Measurements from ENCODE around the gene UCP3. TPM values are rescaled to one million over a fixed set of nuclear protein-coding genes. Genes with fewer than 3 reads are reported as not detected.

Gene UCP3
- total and polyA plus RNA-seq, 2 of the 8 experiments (the other 6 are each of a cell fraction or from before 2014, with no cell fraction given) = 0.85 to 1.3 TPM

- DNase-seq (ENCODE audit: low read depth in 1 of 2, low spot score in 2 of 2) (no peak), FAIRE-seq (no peak)
- Histone ChIP-seq H3K27ac (ENCODE audit: low read depth, low read length) (no peak overlapping the region), H4K8ac (ENCODE audit: extremely low read depth, insufficient read depth, low read length) (no peak overlapping the region), H3K4me1 (replicated peaks in 1 of 4; ENCODE audit: control insufficient read depth in 3 of 4, insufficient read depth in 4 of 4, low read length in 3 of 4) (peaks cover 0 to 4% (median 0%) of the 10 kb centered on the region in 4 experiments; a peak in 1 of 7 replicates), H3K9me3 (ENCODE audit: insufficient read depth in 2 of 2, low read depth in 1 of 2, low read length in 1 of 2) (no peaks in the 10 kb centered on the region), H3K4me3 (ENCODE audit: extremely low read depth in 1 of 4, insufficient read depth in 2 of 4, low read depth in 3 of 4, low read length in 4 of 4) (no peak overlapping the region), H3K23me2 (ENCODE audit: low read depth, low read length) (no peaks in the 10 kb centered on the region), H2AFZ (ENCODE audit: low read length) (no peak overlapping the region), H2BK5ac (ENCODE audit: low read depth, low read length) (no peak overlapping the region), H2BK20ac (ENCODE audit: low read length) (no peak overlapping the region), H3K14ac (ENCODE audit: insufficient read length) (no peak overlapping the region), H4K20me1 (replicated peaks in 1 of 2; ENCODE audit: control insufficient read depth in 1 of 2, insufficient read depth in 2 of 2, low read length in 2 of 2) (no peaks in the 10 kb centered on the region), H4K5ac (ENCODE audit: insufficient read length, low read depth, low read length) (no peak overlapping the region), H2AK5ac (ENCODE audit: low read depth, low read length) (no peak overlapping the region), H2BK120ac (replicated peaks; ENCODE audit: low read depth, low read length) (no peak overlapping the region), H2BK15ac (ENCODE audit: low read length) (no peak overlapping the region), H3K4me2 (ENCODE audit: insufficient read depth in 1 of 2, low read depth in 2 of 2, low read length in 2 of 2) (no peak overlapping the region), H3K23ac (ENCODE audit: insufficient read length) (no peak overlapping the region), H4K91ac (replicated peaks; ENCODE audit: insufficient read length, low read length) (no peak overlapping the region), H3K9ac (replicated peaks in 1 of 4; ENCODE audit: extremely low read depth in 1 of 4, low read depth in 3 of 4, low read length in 3 of 4) (no peak overlapping the region), H3K36me3 (ENCODE audit: control insufficient read depth in 2 of 4, insufficient read depth in 4 of 4, low read length in 3 of 4) (no peaks in the 10 kb centered on the region), H3K18ac (ENCODE audit: extremely low read depth, low read length) (no peak overlapping the region), H3K79me1 (ENCODE audit: low read depth, low read length) (no peaks in the 10 kb centered on the region), H3K79me2 (ENCODE audit: control insufficient read depth in 1 of 2, insufficient read depth in 2 of 2, low read length in 2 of 2) (no peaks in the 10 kb centered on the region), H3K4ac (replicated peaks; ENCODE audit: insufficient read length, low read depth, low read length) (no peak overlapping the region), H3K56ac (replicated peaks; ENCODE audit: insufficient read length, low read depth, low read length) (no peak overlapping the region), H3K27me3 (replicated peaks in 1 of 4; ENCODE audit: control insufficient read depth in 3 of 4, extremely low read depth in 1 of 4, insufficient read depth in 3 of 4, low read length in 3 of 4) (no peaks in the 10 kb centered on the region), H2BK12ac (ENCODE audit: low read depth, low read length) (no peak overlapping the region)
- POLR2A ChIA-PET (ENCODE audit: partially characterized antibody) = no interaction called here
- no peak for TF ChIP-seq SIN3A (conservative IDR thresholded peaks at IDR 0.05 in 1 of 2, IDR thresholded peaks at IDR 0.05 in 1 of 2; ENCODE audit: low read depth in 1 of 2, low read length in 2 of 2)
- no peak for TF ChIP-seq TCF12 (IDR thresholded peaks at IDR 0.05; ENCODE audit: low read depth, low read length)
- no peak for TF ChIP-seq NRF1 (IDR thresholded peaks at IDR 0.05; ENCODE audit: low read depth, low read length)
- no peak for TF ChIP-seq SUZ12 (IDR thresholded peaks at IDR 0.05; ENCODE audit: low read length)
- TF ChIP-seq JUN (IDR thresholded peaks at IDR 0.05; ENCODE audit: low read depth, low read length) = no peak
- no peak for TF ChIP-seq GABPA (IDR thresholded peaks at IDR 0.05; ENCODE audit: borderline replicate concordance, insufficient read depth, low read length)
- 75% methylated on average over 2 of the region's 2 CpGs; no CpG with 5 or more reads in 1 of the 2 experiments for WGBS, 2 experiments (ENCODE audit: extremely low coverage in 1 of 2, insufficient coverage in 1 of 2, insufficient read length in 1 of 2, insufficient replicate concordance in 2 of 2, low coverage in 1 of 2, low lambda C conversion rate in 2 of 2, missing lambda C conversion rate in 1 of 2)
- CTCF ChIA-PET (ENCODE audit: partially characterized antibody) = interaction anchor here (0.6 to 1.3 kb wide), 2 partner anchors 10 to 30 kb away, joined by 3 to 4 read pairs; no protein-coding TSS in a partner anchor
These were observed 13.2 kb downstream of the UCP3 start for GRCh38 chr11:73995731-73996130.

Measured in H1 (cell line).